Measurements from ENCODE around the gene ATF7IP2. TPM values are rescaled to one million over a fixed set of nuclear protein-coding genes. Genes with fewer than 3 reads are reported as not detected.

Gene ATF7IP2
- total and polyA plus RNA-seq, 2 of the 13 experiments (the other 11 are each of a cell fraction or from before 2014, with no cell fraction given), result 117 to 217 TPM

DNA sequence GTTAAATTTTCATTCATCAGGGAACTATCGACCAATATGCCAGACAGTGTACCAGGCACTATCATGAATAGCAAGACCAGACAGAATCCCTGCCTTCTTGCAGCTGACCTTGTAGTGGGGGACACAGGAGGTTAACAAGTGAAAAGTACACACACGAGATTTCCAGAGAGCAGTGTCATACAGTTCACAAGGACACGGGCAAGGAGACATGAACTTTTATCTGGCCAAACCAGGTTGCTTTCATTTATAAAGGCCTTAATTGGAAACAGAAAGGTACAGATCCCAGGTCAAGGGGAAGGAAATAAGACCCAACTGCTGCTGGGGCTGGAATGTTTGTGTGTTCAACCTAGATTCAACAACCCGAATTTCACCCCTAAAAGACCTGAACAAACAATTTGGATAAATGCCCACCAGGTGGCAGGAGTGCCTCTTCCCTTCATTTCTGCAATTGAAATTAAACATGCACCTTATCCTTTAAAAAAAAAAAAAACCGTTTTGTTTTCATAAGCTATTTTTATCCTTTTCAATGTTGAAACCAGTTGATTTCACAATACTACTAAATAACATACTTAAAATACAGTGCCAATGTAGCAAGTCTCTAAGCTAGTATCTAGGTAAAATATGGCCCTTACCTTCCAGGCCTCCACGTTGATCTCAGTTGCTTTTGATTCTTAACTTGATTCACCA, 128.7 kb downstream of the ATF7IP2 start (continued):
- TF ChIP-seq ZNF318 (CRISPR knock-in tag; IDR thresholded peaks at IDR 0.05) (peak; percentile 60; the same call in 1 of the 2 replicates), TP53 (CRISPR knock-in tag; conservative IDR thresholded peaks at IDR 0.05) (no peak), MAFK (conservative IDR thresholded peaks at IDR 0.05 in 1 of 2, IDR thresholded peaks at IDR 0.05 in 1 of 2; ENCODE audit: low read length in 2 of 2) (0 out of 4 replicates have a peak, but pooled peaks of 1 of the 2 experiments have one; percentile 12), UBTF (CRISPR knock-in tag; IDR thresholded peaks at IDR 0.05) (0 out of 2 replicates have a peak, but pooled peaks have one; percentile 29), SMC3 (IDR thresholded peaks at IDR 0.05; ENCODE audit: low read length) (peak; percentile 96), ISL2 (CRISPR knock-in tag; IDR thresholded peaks at IDR 0.05) (no peak), FOSL2 (CRISPR knock-in tag; IDR thresholded peaks at IDR 0.05) (peak; percentile 22; the same call in 1 of the 2 replicates), RARA (CRISPR knock-in tag; IDR thresholded peaks at IDR 0.05) (peak; percentile 57), FOXJ3 (CRISPR knock-in tag; IDR thresholded peaks at IDR 0.05; ENCODE audit: borderline replicate concordance) (peak; percentile 12; the same call in 1 of the 2 replicates), NKX3-1 (CRISPR knock-in tag; IDR thresholded peaks at IDR 0.05) (0 out of 2 replicates have a peak, but pooled peaks have one; percentile 37), KDM6A (CRISPR knock-in tag; IDR thresholded peaks at IDR 0.05; ENCODE audit: low read depth) (0 out of 2 replicates have a peak, but pooled peaks have one; percentile 9), ZNF44 (CRISPR knock-in tag; IDR thresholded peaks at IDR 0.05) (no peak)
- TF ChIP-seq, protein P1, sequence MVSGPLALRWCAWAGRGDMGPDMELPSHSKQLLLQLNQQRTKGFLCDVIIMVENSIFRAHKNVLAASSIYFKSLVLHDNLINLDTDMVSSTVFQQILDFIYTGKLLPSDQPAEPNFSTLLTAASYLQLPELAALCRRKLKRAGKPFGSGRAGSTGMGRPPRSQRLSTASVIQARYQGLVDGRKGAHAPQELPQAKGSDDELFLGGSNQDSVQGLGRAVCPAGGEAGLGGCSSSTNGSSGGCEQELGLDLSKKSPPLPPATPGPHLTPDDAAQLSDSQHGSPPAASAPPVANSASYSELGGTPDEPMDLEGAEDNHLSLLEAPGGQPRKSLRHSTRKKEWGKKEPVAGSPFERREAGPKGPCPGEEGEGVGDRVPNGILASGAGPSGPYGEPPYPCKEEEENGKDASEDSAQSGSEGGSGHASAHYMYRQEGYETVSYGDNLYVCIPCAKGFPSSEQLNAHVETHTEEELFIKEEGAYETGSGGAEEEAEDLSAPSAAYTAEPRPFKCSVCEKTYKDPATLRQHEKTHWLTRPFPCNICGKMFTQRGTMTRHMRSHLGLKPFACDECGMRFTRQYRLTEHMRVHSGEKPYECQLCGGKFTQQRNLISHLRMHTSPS (CRISPR knock-in tag; IDR thresholded peaks at IDR 0.05; ENCODE audit: low read depth), result peak; percentile 55
